Lower leg skin (tissue), 4 donors: Measurements from ENCODE around the gene ABCC4. TPM values are rescaled to one million over a fixed set of nuclear protein-coding genes. Genes with fewer than 3 reads are reported as not detected.

Experiments
- DNase-seq, 2 donors: peaks; one replicate each; pipeline ENCODE4 v3.0.0-alpha.2; 2019; ENCODE audit warnings: low spot score in 2 of 2
- H3K4me3 ChIP-seq: fragments of 200-600 bp; sonication (generic); 2 replicates; pipeline ENCODE4 v1.5.1; 2017; ENCODE audit warnings: mild to moderate bottlenecking, low read depth; ENCODE audit not compliant: poor library complexity, severe bottlenecking
- CTCF ChIP-seq, 3 donors: fragments of 450-650 bp; IDR thresholded peaks; one replicate each; pipeline ENCODE4 v1.5.1; 2016; ENCODE audit warnings: antibody characterized with exemption in 3 of 3, mild to moderate bottlenecking in 3 of 3, moderate library complexity in 2 of 3
- POLR2A ChIP-seq, 2 donors: fragments of 450-650 bp; IDR thresholded peaks; one replicate each; pipeline ENCODE4 v1.6.1; 2016 to 2017; ENCODE audit warnings: antibody characterized with exemption in 2 of 2, mild to moderate bottlenecking in 1 of 2, moderate library complexity in 1 of 2
- WGBS, 2 donors: methylation state at CpG; one replicate each; pipeline ENCODE4 v1.1.5; 2018; 5-methylcytosine and 5-hydroxymethylcytosine counted together
- intact Hi-C: fragments of 100-400 bp; cut with DNase I; formaldehyde crosslinking; loops from one replicate; pipeline ENCODE4 v1.15.0; 2023; ENCODE audit warnings: low total_unique reads
- total RNA-seq, 4 donors: library from RNA; depleted of rRNA; stranded (reverse); fragments of >200 nt; gene quantifications; one replicate each; pipeline ENCODE4 v1.1.0, GENCODE V29; 2016

Gene ABCC4
- total RNA-seq, 4 donors from 2014 or later: 5.1 to 30.9 (median 11.1) TPM

GRCh38 chr13:95335667-95336066 lies 34.4 kb upstream of the ABCC4 start:
- 92 to 97% methylated on average over 5 of the region's 6 CpGs for WGBS, 2 donors
- H3K4me3 ChIP-seq: no peak overlapping the region
- TF ChIP-seq CTCF (IDR thresholded peaks at IDR 0.05) (no peak), POLR2A (IDR thresholded peaks at IDR 0.05) (no peak)
- intact Hi-C loops: no loop called here
- DNase-seq: no peak

- no peak overlapping the region for H3K4me3 ChIP-seq
- TF ChIP-seq POLR2A (IDR thresholded peaks at IDR 0.05): no peak
- no peak for TF ChIP-seq CTCF (IDR thresholded peaks at IDR 0.05)
- no peak for DNase-seq
- intact Hi-C loops: no loop called here
- 85 to 90% methylated on average over 5 of the region's 5 CpGs for WGBS, 2 donors
Measured at GRCh38 chr13:95328386-95328785, 27.1 kb upstream of the ABCC4 start.

- intact Hi-C loops: no loop called here
- no peak for DNase-seq
- no peak overlapping the region for H3K4me3 ChIP-seq
- WGBS, 2 donors: 89 to 90% methylated on average over 10 of the region's 10 CpGs
- TF ChIP-seq CTCF (IDR thresholded peaks at IDR 0.05): no peak
- no peak for TF ChIP-seq POLR2A (IDR thresholded peaks at IDR 0.05)
Measured at GRCh38 chr13:95327190-95327589, 25.9 kb upstream of the ABCC4 start.

GRCh38 chr13:95326695-95327094 lies 25.4 kb upstream of the ABCC4 start:
- intact Hi-C loops: no loop called here
- no peak for TF ChIP-seq CTCF (IDR thresholded peaks at IDR 0.05)
- no peak for TF ChIP-seq POLR2A (IDR thresholded peaks at IDR 0.05)
- H3K4me3 ChIP-seq: no peak overlapping the region
- WGBS, 2 donors: 74 to 80% methylated on average over 5 of the region's 5 CpGs
- no peak for DNase-seq

GRCh38 chr13:95325485-95325884 lies 24.2 kb upstream of the ABCC4 start:
- H3K4me3 ChIP-seq: no peak overlapping the region
- intact Hi-C loops: no loop called here
- no peak for TF ChIP-seq CTCF (IDR thresholded peaks at IDR 0.05)
- TF ChIP-seq POLR2A (IDR thresholded peaks at IDR 0.05): no peak
- DNase-seq: no peak
- 68 to 70% methylated on average over 3 of the region's 3 CpGs for WGBS, 2 donors

- WGBS, 2 donors: 63 to 64% methylated on average over 16 of the region's 16 CpGs
- DNase-seq: no peak
- no peak overlapping the region for H3K4me3 ChIP-seq
- TF ChIP-seq CTCF (IDR thresholded peaks at IDR 0.05) (no peak), POLR2A (IDR thresholded peaks at IDR 0.05) (no peak)
- intact Hi-C loops: no loop called here
Measured at GRCh38 chr13:95323930-95324662, 22.8 kb upstream of the ABCC4 start.
